HL-60/S4 treated with phorbol 12-myristate 13-acetate at 8.2 ng/mL for 4 days and 3 days (cell line): ENCODE measurements around the gene CPB1.

Source experiments
- in situ Hi-C: fragments of 300-500 bp; cut with MboI; formaldehyde crosslinking; loops from 2 replicates; pipeline ENCODE4 v1.15.0; 2022; ENCODE audit warnings: low sequenced_read_pairs

CPB1 gene

DNA sequence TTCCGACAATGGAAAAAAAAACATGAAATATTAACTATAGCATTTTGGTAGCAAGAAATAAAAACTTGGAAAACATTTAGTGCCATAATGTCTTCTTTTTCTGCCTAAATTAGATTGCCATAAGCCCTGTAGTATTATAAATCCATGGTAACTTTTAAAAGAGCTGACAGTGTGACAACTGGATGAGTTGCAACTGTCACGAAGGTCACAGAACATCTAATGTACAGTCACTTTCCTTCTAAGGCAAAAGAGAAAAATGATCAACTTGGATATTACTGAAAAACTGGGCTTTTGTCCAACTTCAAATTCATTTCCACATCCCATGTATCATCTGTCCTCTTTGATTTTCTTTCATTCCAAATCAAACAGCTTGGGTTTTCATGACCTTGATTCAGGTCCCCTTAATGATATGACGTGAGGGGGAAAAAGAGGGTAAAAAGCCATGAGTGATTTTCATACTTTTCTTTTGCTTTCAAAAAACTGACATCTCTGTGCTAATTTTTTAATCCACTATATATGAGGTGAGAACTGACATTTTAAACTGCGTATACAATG, 602 bp downstream of the CPB1 start:
- in situ Hi-C loops, result no loop called here

DNA sequence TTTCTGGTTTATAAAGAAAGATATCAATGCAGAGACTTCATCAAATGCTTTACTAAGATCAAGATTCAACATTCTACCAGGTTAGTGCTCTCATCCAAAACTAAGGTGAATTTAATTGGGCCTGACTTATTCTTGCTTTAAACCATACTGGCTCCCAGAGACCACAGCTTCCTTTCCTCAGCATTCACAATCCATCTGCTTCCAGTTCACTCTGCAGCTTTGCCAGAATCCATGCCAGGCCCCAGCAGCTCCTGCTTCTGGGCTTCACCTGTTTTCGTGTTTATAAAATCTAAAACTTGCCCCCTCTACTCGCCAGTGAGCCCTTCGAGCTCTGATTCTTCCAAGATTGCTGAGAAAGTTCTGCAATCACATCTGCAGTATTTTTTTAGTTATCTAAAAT, 2.3 kb downstream of the CPB1 start:
- in situ Hi-C loops, result no loop called here

DNA sequence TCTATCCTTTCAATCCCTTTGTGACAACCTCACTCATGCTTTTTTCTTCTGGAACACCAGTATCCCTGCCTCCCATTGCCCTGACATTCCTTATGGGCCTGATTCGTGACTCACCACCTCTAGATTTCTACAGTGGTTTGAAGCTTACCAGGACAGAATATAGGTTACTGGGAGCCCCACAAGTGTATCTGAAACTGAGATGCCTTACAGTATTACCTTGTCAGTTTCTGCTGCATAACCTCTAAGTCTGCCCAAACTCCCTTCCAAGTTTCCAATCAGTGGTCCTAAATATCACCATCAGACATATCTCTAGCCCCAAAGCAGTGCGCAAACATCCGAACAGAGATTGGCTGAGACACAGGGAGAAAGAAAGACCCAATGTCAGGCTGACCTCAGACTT, 5.6 kb downstream of the CPB1 start:
- in situ Hi-C loops, result no loop called here

DNA sequence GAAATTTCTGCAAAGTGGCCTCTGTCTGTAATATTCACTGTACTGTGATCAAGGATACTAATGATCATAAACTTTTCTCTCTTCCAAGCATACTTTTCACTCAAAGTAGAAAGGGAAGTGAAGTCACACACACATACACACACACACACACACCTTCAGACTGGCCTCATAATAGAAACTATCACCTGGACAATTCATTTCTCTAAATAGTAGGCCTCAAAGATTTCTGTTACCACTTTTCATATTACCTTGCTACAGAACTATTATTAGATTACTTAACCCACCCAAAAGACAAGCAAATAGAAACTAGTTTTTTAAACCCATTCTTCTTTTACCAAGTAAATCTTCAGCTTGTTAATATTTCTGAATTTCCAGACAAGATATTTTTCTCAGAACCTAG, 12.2 kb downstream of the CPB1 start:
- in situ Hi-C loops, result no loop called here

DNA sequence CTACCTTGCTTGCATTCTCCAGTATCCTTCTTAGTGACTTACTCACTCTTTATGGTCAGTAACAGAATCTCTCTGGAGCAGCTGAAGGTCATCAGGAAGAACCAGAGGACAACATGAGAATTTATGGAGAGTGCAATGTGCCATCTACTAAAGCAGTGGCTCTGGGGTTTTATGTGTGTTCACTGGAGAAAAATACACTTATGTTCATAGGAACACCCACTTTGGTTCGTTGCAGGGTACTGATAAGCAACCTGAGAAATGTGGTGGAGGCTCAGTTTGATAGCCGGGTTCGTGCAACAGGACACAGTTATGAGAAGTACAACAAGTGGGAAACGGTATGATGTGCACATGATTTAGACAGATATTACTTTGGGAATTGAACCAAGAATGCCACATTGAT, 12.8 kb downstream of the CPB1 start:
- in situ Hi-C loops, result no loop called here

DNA sequence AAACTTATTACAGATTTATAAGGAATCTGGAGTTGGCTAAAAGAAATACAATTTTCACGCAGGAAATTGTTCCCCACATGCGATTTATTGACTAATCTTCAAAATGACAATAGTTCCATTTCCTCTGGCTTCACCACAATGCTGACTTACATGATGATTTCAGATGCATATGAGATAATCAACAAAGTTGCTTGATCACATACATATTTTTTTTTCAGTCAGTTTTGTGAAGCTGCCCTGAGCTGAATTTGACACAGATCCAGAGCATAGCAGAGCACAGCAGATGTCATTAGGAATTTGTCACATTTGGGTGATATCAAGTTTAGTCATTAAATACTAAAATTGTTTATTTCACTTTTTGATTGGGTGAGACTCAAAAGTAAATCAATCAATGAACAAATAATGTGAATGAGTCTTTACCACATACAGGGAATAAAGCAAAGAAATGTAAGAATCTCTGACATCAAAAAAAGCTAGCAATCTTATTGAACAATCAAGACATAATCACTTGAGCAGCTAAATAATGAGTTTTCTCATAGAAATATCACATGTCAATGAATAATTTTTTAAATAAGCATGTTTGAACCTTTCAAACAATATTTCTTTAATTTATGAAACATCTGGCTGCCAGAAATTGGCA, 18.3 kb downstream of the CPB1 start:
- in situ Hi-C loops, result no loop called here

DNA sequence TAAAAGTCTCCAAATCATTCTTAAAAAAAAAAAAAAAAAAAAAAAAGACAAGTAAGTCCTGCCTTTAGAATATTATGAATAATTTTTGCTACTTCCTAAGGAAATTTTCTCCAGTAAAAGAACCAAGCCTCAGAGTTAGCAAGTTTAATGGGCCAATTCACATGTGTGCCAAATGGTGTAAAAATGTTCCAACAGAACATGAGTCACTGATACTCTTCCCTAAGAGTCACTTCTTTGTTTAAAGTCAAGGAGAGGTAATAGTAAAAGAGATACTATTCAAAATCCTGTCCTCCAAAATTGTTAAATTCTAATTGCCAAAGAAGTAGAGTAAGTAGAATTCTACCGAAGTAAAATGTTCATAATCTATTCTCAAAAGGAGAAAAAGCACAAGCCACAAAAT, 19.7 kb downstream of the CPB1 start:
- in situ Hi-C loops, result no loop called here

DNA sequence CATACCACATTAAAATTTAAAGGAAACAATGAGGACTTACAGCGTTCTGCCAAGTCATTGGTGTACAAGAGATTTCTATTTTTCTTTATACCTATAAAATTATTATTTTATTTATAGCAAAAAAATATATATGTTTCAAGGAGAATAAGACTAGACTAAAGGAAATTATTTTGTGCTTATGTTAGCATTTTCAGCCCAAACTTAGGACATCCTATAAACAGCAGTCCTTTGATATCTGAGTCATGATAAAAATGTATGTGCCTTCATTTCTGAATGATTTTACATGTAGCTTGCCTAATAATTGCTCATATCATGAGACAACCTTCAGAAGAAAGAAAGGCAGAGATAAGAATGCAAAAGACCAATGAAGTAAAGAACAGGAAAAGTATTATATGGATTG, 20.8 kb downstream of the CPB1 start:
- in situ Hi-C loops, result no loop called here

DNA sequence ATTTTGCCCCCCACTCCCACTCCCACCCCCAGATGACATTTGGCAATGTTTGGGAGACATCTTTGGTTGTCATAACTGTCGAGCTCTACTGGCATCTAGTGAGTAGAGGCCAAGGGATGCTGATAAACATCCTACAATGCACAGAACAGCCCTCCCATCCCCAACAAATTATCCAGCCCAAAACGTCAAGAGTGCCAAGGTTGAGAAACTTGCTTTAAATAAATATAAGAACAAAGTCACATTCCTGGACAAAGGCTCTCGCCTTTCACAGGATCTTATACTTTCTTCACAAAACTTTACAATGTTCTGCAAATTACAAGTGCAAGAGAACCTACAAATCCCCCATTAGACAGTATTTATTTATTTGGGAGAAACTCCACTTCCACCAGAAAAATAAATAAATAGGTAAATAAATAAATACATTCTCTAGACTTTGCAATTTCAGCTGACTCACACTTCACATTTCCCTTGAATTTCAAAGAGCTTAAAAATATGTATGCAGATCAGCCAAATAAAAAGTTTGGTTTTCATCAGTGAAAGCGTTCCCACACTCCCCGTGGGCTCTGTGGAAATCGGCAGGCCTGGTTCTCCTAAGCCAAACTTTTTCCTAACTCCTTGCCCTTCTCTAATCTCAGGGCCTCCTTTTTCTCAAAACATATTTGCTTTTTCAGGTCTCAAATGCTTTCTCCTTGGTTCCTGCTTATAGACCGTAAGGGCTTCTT, 24.8 kb downstream of the CPB1 start:
- in situ Hi-C loops, result no loop called here

DNA sequence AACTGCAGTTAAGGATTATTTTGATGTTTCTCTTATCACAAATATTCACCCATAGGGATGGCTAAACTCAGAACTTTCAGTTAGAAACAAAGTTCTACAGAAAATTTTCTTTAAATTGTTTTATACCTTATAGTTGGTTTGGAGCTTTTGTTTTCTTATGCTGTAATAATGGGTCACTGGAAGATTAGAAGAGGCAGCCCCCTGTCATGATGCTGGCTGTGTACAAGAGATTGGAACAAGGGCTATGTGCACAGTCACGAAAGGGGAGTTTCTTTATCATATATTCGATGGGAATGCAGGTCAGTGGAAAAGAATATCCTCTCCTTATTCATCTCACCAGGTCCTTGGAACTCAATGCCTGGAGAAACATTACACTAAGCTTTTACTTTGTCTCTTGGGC, 25.5 kb downstream of the CPB1 start:
- in situ Hi-C loops, result no loop called here

DNA sequence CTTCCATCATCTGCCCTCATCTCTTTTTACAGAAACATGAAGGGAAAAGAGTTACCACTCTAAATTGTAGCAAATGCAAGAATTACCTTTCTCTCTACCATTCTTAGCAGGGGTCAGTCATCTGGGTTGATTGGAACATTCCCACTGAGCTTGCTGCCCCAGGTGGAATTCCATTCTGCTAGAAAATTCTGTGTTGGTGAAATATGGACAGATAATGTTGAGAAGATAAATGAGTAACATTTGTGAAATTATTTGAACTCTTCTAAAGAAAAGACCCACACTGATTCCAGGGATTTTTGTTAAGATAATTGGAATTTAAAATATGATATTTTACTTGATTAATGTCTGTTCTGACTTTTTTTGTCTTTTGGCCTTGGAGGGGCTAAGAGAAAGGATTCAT, 26.4 kb downstream of the CPB1 start:
- in situ Hi-C loops, result no loop called here

DNA sequence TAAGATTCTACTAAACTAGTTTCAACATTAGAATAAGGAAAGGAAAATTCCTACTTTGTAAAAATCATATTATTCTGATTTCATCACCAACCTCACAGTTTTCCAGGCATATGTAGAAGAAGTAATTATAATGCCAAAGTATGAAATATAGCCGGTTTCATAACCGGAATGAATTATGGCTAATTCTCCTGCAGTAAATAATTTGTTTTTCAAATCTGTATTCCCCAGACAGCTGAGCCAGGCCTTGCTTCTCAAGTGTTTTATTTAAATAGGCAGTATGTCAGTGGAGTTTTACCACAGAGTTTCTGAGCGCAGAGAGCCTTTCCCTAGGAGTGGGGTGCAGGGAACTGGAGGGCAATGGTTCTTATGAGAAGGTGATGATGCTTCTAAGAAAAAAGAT, 28.8 kb downstream of the CPB1 start:
- in situ Hi-C loops, result no loop called here

DNA sequence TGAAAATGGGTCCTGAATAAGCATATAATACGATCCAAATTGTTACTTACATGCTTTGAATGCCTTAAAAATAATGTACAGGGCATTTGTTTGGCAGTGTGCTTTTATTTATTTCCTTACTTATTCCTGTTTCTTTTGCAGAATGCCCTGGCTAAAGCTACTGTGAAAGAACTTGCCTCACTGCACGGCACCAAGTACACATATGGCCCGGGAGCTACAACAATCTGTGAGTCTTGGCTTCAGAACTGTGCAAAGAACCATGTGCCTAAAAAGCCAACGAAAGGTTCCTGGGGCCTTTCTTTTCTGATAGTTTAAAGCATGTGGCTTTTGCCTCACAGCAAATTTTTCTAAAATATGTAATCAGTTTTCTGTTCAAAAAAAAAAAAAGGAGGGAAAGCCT, 29.7 kb downstream of the CPB1 start:
- in situ Hi-C loops, result no loop called here

DNA sequence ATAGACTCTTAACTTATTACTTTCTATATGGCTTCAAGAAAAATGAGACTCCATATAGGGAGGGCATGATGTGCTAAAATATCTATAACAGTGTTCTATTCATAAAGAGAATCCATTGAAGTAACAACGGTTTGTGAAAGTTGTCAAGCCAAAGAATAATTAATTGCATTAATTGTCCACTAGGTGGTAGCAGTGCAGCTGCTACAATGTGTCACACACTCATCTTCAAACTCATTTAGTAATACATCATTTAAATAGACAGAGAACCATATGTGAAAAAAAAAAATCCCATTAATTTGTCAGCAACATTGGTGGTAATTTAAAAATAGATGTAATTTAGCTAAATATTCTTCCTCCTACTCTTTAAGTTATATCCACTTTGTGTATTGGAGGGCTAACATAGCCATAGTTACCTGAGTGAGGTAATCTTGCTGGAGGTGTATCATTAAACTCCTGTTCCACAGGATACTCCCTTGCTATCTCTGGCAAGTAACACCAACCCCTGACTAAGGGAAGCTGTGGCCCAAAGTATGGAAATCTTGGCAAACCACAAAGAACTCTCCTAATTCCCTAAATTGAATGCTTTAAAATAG, 33.8 kb downstream of the CPB1 start:
- in situ Hi-C loops, result no loop called here

DNA sequence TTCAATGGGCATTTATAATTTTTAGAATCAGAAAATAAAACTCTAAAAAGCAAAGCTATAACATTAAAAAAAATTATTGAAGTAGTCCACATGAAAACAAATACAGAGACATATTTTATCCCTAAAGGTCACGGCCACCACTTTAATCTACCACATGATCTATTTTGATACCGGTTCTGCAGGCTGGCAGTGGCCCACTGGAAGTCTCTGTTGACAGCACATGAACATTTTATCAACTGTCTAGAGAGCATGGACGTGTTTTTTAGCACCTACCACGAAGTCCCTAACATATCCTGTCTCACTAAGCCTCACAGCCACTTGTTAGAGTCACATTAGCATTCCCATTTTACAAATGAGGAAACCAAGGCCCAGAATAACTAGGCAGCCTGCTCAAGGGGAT, 35.7 kb downstream of the CPB1 start:
- in situ Hi-C loops, result no loop called here

DNA sequence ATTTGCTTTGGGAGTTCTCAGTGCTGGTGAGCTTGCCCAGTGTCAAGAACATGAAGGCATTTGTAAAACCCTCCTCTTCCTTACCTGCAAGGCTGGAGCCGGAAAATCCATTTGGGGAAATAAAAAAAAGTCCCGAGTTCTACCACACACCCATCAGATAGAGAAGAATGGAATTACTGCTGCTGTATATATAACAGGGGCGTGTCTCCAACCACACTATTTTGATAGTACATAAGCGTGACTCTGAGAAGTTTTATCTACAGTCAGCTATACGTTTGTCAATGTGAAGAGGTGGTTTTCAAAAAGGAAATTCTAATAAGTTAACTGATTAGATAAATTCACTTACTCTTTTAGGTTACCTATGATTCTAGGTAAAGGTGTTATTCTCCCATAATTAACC, 36.2 kb downstream of the CPB1 start:
- in situ Hi-C loops, result no loop called here

DNA sequence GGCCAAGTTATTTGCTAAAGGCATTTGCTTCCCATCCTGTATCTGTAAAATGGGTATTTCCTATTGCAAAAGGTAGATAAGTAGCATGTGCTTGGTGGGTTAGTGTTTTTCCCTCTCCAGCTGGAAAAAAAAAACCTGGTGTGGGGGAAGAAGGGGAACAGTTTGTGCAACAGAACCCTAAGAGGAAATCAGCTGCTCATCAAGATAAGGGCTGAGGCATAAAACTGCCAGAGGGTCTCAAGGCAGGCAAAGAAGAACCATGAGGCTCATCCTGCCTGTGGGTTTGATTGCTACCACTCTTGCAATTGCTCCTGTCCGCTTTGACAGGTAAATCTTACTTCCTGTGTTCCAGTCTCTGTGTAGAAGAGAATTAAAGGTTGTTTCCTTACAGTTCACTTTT, 37.4 kb downstream of the CPB1 start, which contains the start of gene CPA3:
Gene CPA3 (plus strand): TSS at position 248 of the 400 bp plus-strand sequence. CDS start 12 bp downstream, at position 260.
- in situ Hi-C loops, result no loop called here

DNA sequence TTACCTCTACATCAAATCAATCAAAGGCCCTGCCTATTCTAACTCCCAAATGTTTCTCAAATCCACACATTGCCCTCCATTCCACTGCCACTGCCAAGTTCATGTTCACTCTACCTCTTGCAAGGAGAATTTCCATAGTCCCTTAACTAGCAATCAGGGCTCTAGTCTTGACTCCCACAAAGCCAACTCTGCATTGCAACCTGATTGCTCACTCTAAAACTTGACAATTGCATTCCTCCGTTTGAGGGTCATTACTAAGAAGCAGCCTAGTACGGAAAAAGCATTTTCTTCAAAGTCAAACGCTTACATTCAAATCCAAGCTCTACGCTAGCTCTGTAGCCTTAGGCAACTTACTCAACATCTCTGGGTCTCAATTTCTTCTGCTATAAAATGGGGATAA, 38.6 kb downstream of the CPB1 start:
- in situ Hi-C loops, result no loop called here

DNA sequence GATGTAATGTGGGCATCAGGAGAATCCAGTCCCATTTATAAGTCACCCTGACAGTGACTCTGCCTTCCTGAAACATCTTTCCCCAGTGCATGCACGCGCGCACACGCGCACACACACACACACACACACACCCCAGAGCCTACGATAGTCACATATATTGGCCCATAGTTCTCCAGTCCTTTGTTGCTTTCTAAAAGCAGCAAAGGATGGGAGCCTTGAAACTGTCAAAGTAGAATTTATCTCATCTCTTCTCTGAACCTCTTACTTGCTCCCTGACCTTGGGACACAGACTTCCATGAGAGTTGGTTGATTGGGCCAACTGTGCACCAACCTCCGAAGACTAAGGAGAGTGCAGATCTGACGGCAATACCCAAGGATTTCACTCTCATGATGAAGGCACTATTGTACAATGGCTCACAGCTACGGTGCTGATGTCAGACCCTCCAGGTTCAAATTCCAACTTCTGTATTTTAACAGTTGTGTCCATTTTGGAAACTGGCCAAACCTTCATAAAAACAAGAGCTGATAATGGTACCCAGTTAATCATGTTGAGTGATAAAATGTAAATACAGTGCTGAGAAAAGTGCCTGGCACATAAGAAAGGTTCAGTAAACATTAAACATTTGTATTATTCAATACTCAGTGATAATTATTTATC, 45.8 kb downstream of the CPB1 start:
- in situ Hi-C loops, result no loop called here

DNA sequence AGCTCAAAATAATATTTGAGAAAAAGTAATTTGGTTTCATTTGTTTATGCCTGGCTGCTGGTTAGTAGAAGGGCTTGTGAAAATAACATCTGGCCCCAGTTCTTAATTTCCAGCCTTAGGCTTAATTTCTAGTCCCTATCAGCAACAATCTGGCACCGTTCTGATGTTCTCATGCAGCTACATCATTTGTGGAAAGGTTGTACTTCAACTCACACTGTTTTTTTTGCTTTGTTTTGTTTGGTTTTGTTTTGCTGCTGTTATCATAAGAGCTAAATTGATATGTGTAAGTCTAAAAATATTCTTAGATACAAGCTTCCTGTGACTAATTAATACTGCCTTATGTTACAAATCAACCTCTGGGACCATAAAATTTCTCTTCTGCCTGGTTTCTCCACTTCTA, 46.4 kb downstream of the CPB1 start:
- in situ Hi-C loops, result no loop called here

DNA sequence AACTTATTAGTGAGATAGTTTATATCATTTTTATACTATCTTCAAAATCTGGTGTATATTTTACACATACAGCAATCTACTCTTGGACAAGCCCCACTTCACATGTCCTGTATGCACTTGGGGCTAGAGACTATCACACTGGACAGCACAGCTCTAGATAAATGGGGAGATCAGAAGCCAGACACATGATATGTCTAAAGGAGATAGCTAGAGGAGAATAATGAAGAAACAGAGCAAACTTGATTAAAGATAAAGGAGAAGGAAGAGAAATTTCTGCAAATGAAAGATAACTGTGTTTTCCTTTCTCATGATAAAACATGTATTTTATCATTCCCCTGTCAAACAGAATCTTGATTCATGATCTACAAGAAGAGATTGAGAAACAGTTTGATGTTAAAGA, 50.5 kb downstream of the CPB1 start:
- in situ Hi-C loops, result no loop called here

DNA sequence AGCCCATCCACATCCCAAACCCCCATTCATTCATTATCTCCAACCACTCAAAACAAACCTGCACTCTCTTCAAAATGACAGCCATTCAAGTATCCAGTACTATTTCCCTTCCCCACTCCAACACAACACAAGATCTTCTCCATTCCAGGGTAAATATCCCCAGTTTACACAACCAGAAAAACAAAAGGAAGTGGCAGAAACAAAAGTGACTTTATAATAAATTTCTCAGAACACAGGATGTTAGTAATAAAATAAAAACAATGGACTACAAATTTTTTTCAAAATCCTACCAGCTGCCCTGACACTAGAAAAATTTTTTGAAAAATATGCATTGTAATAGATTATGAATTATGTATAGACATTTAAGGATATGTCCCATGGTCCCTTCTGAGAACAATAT, 51.6 kb downstream of the CPB1 start:
- in situ Hi-C loops, result no loop called here
